HG02870 (cell line): ENCODE results near the gene RER1.
"Not testable (repeated sequence)": the region's sequence is repeated elsewhere in the genome, so short reads cannot be mapped to it uniquely, and the experiment has no call there.

Experiments
- ATAC-seq: cut with Tn5 transposase; IDR thresholded peaks from one replicate; pipeline ENCODE4 v1.9.1; 2021; ENCODE audit warnings: mild to moderate bottlenecking, moderate library complexity; ENCODE audit not compliant: unreplicated experiment

Gene RER1

GRCh38 chr1:2422523-2422922, 30.9 kb downstream of the RER1 start:
- no peak for ATAC-seq

- no peak for ATAC-seq
These were observed 34.3 kb downstream of the RER1 start for GRCh38 chr1:2425892-2426291.

- ATAC-seq, result no peak
These were observed 34.9 kb downstream of the RER1 start for GRCh38 chr1:2426540-2426939.

- ATAC-seq, result no peak
These were observed 35.4 kb downstream of the RER1 start for GRCh38 chr1:2427051-2427450.

- no peak for ATAC-seq
These were observed 36.3 kb downstream of the RER1 start for GRCh38 chr1:2427976-2428375.

- no peak for ATAC-seq
These were observed 36.8 kb downstream of the RER1 start for GRCh38 chr1:2428490-2428889.

- no peak for ATAC-seq
These were observed 38.3 kb downstream of the RER1 start for GRCh38 chr1:2429780-2430591.

GRCh38 chr1:2430592-2430973, 38.9 kb downstream of the RER1 start:
- ATAC-seq, result no peak

- ATAC-seq, result no peak
These were observed 39.5 kb downstream of the RER1 start for GRCh38 chr1:2431103-2431502.

- ATAC-seq, result no peak
These were observed 39.9 kb downstream of the RER1 start for GRCh38 chr1:2431518-2431917.

- ATAC-seq, result no peak
These were observed 40.8 kb downstream of the RER1 start for GRCh38 chr1:2432441-2432844.

GRCh38 chr1:2433196-2433595, 41.6 kb downstream of the RER1 start:
- no peak for ATAC-seq

- no peak for ATAC-seq
These were observed 42.5 kb downstream of the RER1 start for GRCh38 chr1:2433936-2434655.

GRCh38 chr1:2435091-2435490, 43.5 kb downstream of the RER1 start:
- no peak for ATAC-seq

GRCh38 chr1:2435746-2436355, 44.2 kb downstream of the RER1 start:
- ATAC-seq, result no peak

GRCh38 chr1:2436876-2437275, 45.2 kb downstream of the RER1 start:
- no peak for ATAC-seq

GRCh38 chr1:2437617-2438016, 46.0 kb downstream of the RER1 start:
- no peak for ATAC-seq

- no peak for ATAC-seq
These were observed 46.4 kb downstream of the RER1 start for GRCh38 chr1:2438038-2438437.

- ATAC-seq, result no peak
These were observed 47.0 kb downstream of the RER1 start for GRCh38 chr1:2438641-2439040.

GRCh38 chr1:2439369-2439768, 47.7 kb downstream of the RER1 start:
- ATAC-seq, result no peak

GRCh38 chr1:2440346-2440745, 48.7 kb downstream of the RER1 start:
- not testable (repeated sequence) for ATAC-seq

- no peak for ATAC-seq
These were observed 50.1 kb downstream of the RER1 start for GRCh38 chr1:2441746-2442145.
